Measurements from ENCODE around the gene ACVR2A.

ACVR2A gene

GRCh38 chr2:147844697-147845410, at the start of gene ACVR2A:
ACVR2A (plus strand) TSS chr2:147845029; CDS start chr2:147845153, 124 bp downstream.
- peak; percentile 34 for DNase-seq

DNA sequence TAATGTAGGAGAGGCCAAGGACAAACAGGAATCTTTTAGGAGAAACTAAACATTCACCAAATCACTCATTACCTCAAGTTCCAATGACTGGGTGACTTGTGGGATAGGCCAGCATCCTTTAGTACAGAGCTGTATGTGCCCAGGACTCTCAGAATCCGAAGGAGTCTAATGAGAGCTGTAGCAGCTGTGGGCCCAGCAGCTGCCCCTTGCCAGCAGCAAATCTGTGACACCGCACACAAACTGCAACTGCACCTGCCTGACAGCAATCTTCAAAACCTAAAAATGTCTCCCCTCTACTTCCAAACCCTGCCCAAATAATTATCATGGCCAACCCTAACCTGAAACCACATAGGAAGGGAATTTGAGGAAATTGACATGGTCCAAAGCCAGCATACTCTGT, 44.5 kb upstream of the ACVR2A start:
- DNase-seq = no peak

DNA sequence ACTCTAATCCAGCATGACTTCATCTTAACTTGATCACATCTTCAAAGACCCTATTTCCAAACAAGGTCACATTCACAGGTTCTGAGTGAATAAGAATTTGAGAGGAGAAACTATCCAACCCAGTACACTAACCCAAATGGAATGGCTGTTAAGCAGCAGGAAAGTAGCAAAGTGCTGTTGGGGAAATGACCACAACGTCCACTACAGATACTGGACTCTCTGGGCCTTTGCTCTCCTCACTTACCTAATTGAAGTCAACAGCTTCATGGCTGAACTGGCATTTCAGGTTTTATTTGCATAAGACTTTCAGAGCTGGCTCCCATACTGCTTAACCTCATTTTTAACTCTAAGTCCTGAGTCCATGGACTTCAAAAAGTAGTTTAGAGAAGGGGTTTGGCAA, 38.0 kb upstream of the ACVR2A start:
- no peak for DNase-seq

DNA sequence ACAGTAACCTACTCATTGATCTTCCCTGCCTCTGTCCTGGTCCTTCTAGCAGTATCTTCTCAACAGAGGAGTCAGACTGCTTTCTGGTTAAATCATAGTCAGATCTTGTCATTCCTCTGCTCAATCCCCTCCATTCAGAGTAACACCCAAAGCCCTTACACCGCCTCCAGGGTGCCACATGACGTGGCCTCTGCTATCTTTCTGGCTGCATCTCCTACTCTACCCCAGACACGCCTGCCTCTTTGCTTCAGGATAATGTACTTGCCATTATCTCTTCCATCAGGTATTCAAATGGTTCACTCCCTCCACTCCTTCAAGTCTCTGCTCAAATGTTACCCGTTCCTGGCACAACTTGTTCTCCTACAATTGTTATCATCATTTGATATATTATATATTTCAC, 36.3 kb upstream of the ACVR2A start:
- DNase-seq = no peak

GRCh38 chr2:147810883-147811765, 33.7 kb upstream of the ACVR2A start:
- DNase-seq = no peak

DNA sequence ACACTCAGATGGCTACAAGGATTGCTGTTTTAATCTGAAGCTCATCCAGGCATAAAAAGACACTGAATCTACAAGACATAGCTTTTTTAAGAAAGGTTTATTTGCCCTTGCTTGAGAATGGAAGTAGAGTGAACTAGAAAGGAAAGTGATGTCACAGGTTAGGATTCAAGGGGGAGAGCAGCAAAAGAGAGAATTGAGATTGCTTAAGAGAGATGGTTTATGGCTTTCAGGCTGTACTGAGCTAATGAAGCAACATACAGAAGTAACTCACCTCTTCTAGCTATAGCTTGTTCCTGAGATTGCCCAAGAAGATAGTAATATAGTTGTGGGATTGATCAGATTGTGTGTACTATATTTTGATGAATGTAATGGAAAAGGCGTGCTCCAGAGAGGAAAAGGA, 26.1 kb upstream of the ACVR2A start:
- no peak for DNase-seq

GRCh38 chr2:147824620-147825019, 20.2 kb upstream of the ACVR2A start:
- no peak for DNase-seq

DNA sequence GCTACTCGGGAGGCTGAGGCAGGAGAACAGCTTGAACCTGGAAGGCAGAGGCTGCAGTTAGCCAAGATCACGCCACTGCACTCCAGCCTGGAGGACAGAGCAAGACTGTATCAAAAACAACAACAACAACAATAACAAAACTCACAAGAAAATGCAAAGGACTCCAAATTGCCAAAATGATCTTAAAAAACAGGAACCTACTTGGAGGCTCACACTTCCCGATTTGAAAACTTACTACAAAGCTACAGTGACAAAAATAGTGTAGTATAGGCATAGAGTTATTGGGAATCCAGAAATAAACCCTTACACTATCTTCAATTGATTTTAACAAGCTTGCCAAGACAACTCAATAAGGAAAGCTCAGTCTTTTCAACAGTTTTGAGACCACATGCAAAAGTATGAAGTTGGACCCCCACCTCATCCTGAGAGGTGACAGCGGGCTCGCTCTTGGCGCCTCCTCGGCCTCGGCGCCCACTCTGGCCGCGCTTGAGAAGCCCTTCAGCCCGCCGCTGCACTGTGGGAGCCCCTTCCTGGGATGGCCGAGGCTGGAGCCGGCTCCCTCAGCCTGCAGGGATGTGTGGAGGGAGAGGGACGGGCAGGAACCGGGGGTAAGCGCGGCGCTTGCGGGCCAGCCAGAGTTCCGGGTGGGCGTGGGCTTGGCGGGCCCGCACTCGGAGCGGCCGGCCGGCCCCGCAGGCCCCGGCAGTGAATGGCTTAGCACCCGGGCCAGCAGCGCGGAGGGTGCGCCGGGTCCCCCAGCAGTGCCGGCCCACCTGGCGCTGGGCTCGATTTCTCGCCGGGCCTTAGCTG, 18.3 kb upstream of the ACVR2A start:
- DNase-seq = no peak

DNA sequence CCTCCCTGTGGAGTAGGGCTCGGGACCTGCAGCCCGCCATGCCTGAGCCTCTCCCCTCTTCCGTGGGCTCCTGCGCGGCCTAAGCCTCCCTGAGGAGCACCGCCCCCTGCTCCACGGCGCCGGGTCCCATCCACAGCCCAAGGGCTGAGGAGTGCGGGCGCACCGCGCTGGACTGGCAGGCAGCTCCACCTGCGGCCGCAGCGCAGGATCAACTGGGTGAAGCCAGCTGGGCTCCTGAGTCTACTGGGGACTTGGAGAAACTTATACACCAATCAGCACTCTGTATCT, 17.8 kb upstream of the ACVR2A start:
- no peak for DNase-seq

DNA sequence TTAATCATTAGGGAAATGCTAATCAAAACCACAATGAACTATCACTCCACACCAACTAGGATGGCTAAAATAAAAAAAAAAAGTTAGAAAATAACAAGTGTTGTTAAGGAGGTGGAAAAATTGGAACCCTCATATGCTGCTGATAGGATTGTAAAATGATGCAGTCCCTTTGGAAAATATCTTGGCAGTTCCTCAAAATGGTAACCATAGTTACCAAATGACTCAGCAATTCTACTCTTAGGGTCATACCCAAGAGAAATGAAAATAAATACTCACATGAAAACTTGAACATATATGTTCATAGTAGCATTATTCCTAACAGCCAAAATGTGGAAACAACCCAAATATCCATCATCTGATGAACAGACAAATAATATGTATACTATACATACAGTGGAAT, 15.7 kb upstream of the ACVR2A start:
- DNase-seq = no peak

- DNase-seq = no peak
Observed at GRCh38 chr2:147836099-147836498, 8.7 kb upstream of the ACVR2A start.

- no peak for DNase-seq
Observed at GRCh38 chr2:147843391-147843863, 1.4 kb upstream of the ACVR2A start.

- DNase-seq = peak; percentile 91
Observed at GRCh38 chr2:147843864-147844696, 749 bp upstream of the ACVR2A start.

DNA sequence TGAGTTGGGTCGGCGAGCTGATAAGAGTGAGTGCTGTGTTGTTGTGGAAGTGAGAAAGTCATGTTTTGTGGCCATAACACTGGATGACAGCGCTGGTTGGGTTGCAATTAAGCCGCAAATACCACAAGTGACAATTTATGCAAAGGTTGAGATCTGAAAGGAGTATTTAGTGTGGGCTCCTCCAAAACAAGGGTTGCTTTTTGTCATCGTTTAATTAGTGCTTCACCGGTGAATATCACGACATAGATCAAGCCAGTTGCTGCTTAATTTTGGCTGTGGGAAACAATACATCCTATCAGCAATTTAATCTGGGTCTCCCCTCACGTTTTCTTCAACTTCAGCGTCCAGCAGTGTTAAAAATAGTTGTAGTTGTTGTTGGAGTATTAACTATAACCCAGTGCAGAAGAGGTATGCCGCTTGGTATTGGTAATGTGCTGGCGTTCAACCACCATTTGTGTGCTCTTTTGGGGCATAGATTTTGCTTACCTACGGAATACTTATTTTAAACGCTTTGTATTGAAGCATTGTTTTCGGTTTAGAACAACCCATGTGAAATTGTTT, 662 bp downstream of the ACVR2A start:
- DNase-seq = peak; percentile 63

DNA sequence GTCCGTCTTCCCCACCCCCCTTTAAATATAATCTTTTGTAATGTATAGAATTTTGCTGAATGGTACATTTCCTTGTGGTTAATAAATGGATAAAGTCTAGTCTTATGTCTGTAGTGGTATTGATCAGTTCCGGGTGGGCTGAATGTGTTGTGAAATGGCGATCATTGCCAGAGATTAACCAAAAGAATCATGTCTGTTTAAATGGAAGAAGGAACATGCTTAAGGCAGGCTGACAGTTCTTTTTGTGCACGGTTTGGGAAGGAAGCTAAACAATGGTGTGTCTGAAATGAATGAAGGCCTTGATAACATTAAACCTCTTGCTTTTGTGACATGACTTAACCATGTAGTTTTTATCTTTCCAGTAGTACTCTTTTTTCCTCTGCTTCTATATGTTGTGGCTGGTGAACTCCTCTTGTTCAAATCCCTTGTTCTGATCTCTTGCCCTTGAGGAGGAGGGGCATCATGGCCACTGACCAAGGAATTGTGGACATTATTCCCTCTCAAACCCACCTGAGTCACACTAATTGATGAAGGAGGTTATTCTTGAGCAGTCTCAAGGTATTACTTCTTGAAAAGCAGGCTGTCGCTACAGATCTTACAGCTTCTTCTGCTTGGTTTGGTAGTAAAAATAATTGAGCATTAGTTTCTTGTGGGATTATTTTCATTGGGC, 1.7 kb downstream of the ACVR2A start:
- DNase-seq = no peak

- DNase-seq = no peak
Observed at GRCh38 chr2:147847746-147848391, 3.0 kb downstream of the ACVR2A start.

- DNase-seq = no peak
Observed at GRCh38 chr2:147850838-147851237, 6.0 kb downstream of the ACVR2A start.

GRCh38 chr2:147851244-147851930, 6.6 kb downstream of the ACVR2A start:
- no peak for DNase-seq

- no peak for DNase-seq
Observed at GRCh38 chr2:147854557-147855134, 9.8 kb downstream of the ACVR2A start.

GRCh38 chr2:147855316-147855715, 10.5 kb downstream of the ACVR2A start:
- no peak for DNase-seq
